NT2/D1 (cell line): ENCODE measurements around the gene RANBP10.

ENCODE experiments used
- SUZ12 ChIP-seq: IDR thresholded peaks from 2 replicates; pipeline ENCODE4 v1.6.1; 2011; ENCODE audit not compliant: insufficient read length, insufficient read depth; ENCODE audit errors: extremely low read depth
- ZNF274 ChIP-seq: IDR thresholded peaks from 2 replicates; pipeline ENCODE4 v1.6.1; 2011; ENCODE audit warnings: mild to moderate bottlenecking, low read depth, low read length

DNA sequence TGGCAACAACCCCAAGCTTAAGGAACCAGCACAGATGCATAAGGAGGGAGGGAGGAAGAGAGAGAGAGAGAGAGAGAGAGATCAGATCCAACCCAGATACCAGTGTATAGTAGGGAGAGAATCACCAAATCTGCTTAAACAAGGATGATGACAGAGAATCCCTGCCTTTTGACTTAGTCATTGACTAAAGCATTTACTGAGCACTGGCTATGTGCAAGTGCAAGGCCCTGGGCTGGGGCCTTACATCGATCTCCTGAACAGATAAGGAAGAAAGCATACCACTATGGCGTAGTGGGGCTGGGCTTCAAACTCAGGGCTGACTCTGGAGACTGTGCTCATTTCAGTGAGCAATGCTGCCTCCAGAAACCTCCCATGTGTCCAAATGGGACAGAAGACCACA is 16.2 kb upstream of the RANBP10 start:
- TF ChIP-seq SUZ12 (no peak), ZNF274 (no peak)
